ENCODE measurements around the gene TTC34.
"Not testable (repeated sequence)": the region's sequence is repeated elsewhere in the genome, so short reads cannot be mapped to it uniquely, and the experiment has no call there.

TTC34 gene

GRCh38 chr1:2799811-2800663, 1.5 kb downstream of the TTC34 start:
- TF ChIP-seq, protein P1, sequence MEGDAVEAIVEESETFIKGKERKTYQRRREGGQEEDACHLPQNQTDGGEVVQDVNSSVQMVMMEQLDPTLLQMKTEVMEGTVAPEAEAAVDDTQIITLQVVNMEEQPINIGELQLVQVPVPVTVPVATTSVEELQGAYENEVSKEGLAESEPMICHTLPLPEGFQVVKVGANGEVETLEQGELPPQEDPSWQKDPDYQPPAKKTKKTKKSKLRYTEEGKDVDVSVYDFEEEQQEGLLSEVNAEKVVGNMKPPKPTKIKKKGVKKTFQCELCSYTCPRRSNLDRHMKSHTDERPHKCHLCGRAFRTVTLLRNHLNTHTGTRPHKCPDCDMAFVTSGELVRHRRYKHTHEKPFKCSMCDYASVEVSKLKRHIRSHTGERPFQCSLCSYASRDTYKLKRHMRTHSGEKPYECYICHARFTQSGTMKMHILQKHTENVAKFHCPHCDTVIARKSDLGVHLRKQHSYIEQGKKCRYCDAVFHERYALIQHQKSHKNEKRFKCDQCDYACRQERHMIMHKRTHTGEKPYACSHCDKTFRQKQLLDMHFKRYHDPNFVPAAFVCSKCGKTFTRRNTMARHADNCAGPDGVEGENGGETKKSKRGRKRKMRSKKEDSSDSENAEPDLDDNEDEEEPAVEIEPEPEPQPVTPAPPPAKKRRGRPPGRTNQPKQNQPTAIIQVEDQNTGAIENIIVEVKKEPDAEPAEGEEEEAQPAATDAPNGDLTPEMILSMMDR (IDR thresholded peaks at IDR 0.05; ENCODE audit: low read depth, low read length): no peak
- no peak for DNase-seq (ENCODE audit: extremely low read depth, low read depth)

DNA sequence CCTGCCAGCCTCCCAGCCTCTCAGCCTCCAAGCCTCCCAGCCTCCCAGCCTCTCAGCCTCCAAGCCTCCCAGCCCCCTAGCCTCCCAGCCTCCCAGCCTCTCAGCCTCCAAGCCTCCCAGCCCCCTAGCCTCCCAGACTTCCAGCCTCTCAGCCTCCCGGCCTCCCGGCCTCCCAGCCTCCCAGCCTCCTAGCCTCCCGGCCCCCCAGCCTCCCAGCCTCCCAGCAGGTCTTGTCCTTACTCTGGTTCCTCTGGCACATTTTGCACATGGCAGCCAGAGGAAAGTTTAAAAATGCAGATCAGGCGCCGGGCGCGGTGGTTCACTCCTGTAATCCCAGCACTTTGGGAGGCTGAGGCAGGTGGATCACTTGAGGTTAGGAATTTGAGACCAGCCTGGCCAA, 2.5 kb downstream of the TTC34 start:
- not testable (repeated sequence) for DNase-seq (ENCODE audit: extremely low read depth, low read depth)

- no peak for DNase-seq (ENCODE audit: extremely low read depth, low read depth)
- TF ChIP-seq, protein P1 (IDR thresholded peaks at IDR 0.05; ENCODE audit: low read depth, low read length): no peak
Observed at GRCh38 chr1:2797741-2798016, 3.8 kb downstream of the TTC34 start.

- TF ChIP-seq, protein P1 (IDR thresholded peaks at IDR 0.05; ENCODE audit: low read depth, low read length): no peak
- no peak for DNase-seq (ENCODE audit: extremely low read depth, low read depth)
Observed at GRCh38 chr1:2796890-2797740, 4.4 kb downstream of the TTC34 start.

DNA sequence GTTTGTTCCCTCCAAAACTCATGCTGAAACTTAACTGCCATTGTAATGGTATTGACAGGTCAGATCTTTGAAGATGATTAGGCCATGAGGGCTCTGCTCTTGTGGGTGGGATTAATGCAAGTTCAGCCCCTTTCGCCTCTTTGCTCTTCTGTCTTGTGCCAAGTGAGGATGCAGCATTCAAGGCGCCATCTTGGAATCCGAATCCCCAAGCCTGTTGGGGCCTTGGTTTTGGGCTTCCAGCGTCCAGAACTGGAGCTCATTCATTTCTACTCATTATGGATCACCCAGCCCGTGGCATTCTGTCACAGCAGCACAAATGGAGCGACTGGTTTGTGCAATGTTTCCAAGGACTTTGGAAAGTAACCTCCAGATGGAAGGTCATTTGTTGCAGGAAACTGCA, 5.6 kb downstream of the TTC34 start:
- TF ChIP-seq, protein P1 (IDR thresholded peaks at IDR 0.05; ENCODE audit: low read depth, low read length): no peak
- no peak for DNase-seq (ENCODE audit: extremely low read depth, low read depth)

GRCh38 chr1:2791027-2791760, 10.3 kb downstream of the TTC34 start:
- TF ChIP-seq, protein P1 (IDR thresholded peaks at IDR 0.05; ENCODE audit: low read depth, low read length): no peak
- no peak for DNase-seq (ENCODE audit: extremely low read depth, low read depth)

DNA sequence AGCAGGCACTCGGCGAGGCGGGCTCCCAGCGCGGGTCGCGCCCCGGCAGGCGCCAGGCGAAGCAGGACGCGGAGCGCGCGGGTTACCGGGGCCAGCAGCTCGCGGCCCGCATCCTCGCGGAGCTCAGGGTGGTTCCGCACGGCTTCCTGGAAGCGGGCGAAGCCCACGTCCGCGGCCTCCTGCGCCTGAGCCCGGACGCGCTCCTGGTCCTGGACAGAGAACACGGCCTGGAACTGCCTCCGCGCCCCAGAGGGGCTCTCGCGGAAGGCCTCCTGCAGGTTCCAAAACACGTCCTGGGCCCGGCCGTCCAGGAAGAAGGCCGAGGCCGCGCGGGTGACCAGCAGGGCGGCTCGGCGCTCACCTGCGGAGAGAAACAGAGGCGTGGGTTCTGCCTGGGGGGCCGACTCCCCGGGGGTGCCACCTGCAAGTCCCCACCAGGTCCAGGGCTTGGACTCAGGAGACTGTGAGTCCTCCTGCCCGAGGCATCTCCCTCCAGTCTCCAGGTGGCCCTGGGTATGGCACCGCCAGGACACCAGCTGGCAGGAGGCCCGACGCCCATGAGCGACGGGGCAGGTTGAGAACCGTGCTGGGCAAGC, 11.4 kb downstream of the TTC34 start:
- TF ChIP-seq, protein P1 (IDR thresholded peaks at IDR 0.05; ENCODE audit: low read depth, low read length): no peak

More for the DNA sequence above, 11.4 kb downstream of the TTC34 start:
- DNase-seq (ENCODE audit: extremely low read depth, low read depth): no peak
